Common myeloid progenitor, CD34-positive (primary cell): ENCODE measurements around the gene TEX11.
A peak's percentile ranks its signal among the peaks of the same experiment; 100 is the strongest.
"Not testable (repeated sequence)": the region's sequence is repeated elsewhere in the genome, so short reads cannot be mapped to it uniquely, and the experiment has no call there.

Source experiments
- CTCF ChIA-PET: fragments of 350-600 bp; sonication (Branson Sonifier 250); formaldehyde crosslinking; loops from one replicate; lab custom pipeline; 2021; ENCODE audit warnings: antibody characterized with exemption; lab: Charles Lee
- POLR2A ChIA-PET: fragments of 350-600 bp; sonication (Branson Sonifier 250); formaldehyde crosslinking; loops from one replicate; lab custom pipeline; 2021; ENCODE audit warnings: antibody characterized with exemption; lab: Charles Lee
- DNase-seq, 3 donors: peaks; one replicate each; pipeline versions ENCODE4 v3.0.0 to v3.0.0-alpha.2; 2013
- H3K27ac ChIP-seq, 2 experiments: 1 replicate in 1 of 2; 2 replicates in 1 of 2; pipeline ENCODE4 v1.7.0; 2013; ENCODE audit warnings: inconsistent platforms in 2 of 2, low read length in 2 of 2, mild to moderate bottlenecking in 2 of 2, low read depth in 1 of 2, moderate library complexity in 1 of 2; ENCODE audit not compliant: severe bottlenecking in 2 of 2, insufficient read depth in 1 of 2, poor library complexity in 1 of 2
- H3K27me3 ChIP-seq, 5 experiments: replicated peaks in 2 of 5; 1 replicate in 3 of 5; 2 replicates in 2 of 5; pipeline versions ENCODE4 v1.6.1 to v1.7.0; 2013; ENCODE audit warnings: low read length in 4 of 5, mild to moderate bottlenecking in 2 of 5, moderate library complexity in 2 of 5, inconsistent platforms in 1 of 5; ENCODE audit not compliant: insufficient read depth in 5 of 5, control insufficient read depth in 4 of 5
- H3K36me3 ChIP-seq, 4 experiments: 1 replicate in 2 of 4; 2 replicates in 2 of 4; pipeline versions ENCODE4 v1.6.1 to v1.7.0; 2013; ENCODE audit warnings: low read length in 3 of 4, control low read depth in 1 of 4, mild to moderate bottlenecking in 1 of 4; ENCODE audit not compliant: control insufficient read depth in 4 of 4, insufficient read depth in 4 of 4
- H3K4me1 ChIP-seq, 4 experiments: 1 replicate in 3 of 4; 2 replicates in 1 of 4; pipeline versions ENCODE4 v1.6.1 to v1.7.1; 2013; ENCODE audit warnings: low read length in 3 of 4, mild to moderate bottlenecking in 3 of 4, control low read depth in 1 of 4, inconsistent platforms in 1 of 4, moderate library complexity in 1 of 4; ENCODE audit not compliant: control insufficient read depth in 4 of 4, insufficient read depth in 4 of 4; ENCODE audit errors: control extremely low read depth in 1 of 4
- H3K4me3 ChIP-seq, 7 experiments: 1 replicate in 4 of 7; 2 replicates in 3 of 7; pipeline versions ENCODE4 v1.5.1 to v1.7.0; 2013; ENCODE audit warnings: mild to moderate bottlenecking in 7 of 7, low read length in 6 of 7, moderate library complexity in 6 of 7, inconsistent platforms in 2 of 7, low read depth in 2 of 7, control low read depth in 1 of 7; ENCODE audit not compliant: insufficient read depth in 4 of 7, control insufficient read depth in 1 of 7; ENCODE audit errors: extremely low read depth in 1 of 7
- H3K9me3 ChIP-seq, 5 experiments: 1 replicate in 4 of 5; 2 replicates in 1 of 5; pipeline versions ENCODE4 v1.6.1 to v1.7.1; 2013; ENCODE audit warnings: low read length in 4 of 5, mild to moderate bottlenecking in 2 of 5, inconsistent platforms in 1 of 5, low read depth in 1 of 5, moderate library complexity in 1 of 5; ENCODE audit not compliant: control insufficient read depth in 4 of 5, insufficient read depth in 2 of 5; ENCODE audit errors: control extremely low read depth in 1 of 5
- WGBS: methylation state at CpG from one replicate; pipeline ENCODE4 v1.1.5; 2013; ENCODE audit not compliant: insufficient coverage; 5-methylcytosine and 5-hydroxymethylcytosine counted together

TEX11 gene

DNA sequence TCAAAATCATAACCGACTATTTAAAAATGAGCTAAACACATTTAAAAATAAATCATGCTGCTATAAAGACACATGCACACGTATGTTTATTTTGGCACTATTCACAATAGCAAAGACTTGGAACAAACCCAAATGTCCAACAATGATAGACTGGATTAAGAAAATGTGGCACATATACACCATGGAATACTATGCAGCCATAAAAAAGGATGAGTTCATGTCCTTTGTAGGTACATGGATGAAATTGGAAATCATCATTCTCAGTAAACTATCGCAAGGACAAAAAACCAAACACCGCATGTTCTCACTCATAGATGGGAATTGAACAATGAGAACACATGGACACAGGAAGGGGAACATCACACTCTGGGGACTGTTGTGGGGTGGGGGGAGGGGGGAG, 251.0 kb downstream of the TEX11 start:
- H3K27ac ChIP-seq, POLR2A ChIA-PET, H3K4me3 ChIP-seq, H3K9me3 ChIP-seq, H3K4me1 ChIP-seq, DNase-seq, CTCF ChIA-PET, H3K36me3 ChIP-seq, H3K27me3 ChIP-seq: not testable (repeated sequence)
- no CpG with 5 or more reads among the region's 4 CpGs for WGBS

DNA sequence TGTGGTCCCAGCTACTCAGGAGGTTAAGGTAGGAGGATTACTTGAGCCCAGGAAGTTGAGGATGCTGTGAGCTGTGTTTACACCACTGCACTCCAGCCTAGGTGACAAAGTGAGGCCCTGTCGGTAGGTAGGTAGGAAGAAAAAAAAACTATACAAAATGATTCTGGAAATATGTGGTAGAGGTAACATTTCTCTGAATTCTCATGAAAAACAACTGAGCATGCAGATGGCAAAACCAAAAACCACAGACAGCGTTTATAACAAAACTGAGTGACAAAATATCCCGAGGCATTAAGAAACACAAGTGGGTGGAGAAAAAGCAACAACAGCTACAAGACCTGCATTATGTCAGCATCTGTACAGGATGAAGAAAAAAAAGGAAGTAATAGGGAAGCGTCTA, 252.2 kb downstream of the TEX11 start:
- 20% methylated on average over 1 of the region's 4 CpGs for WGBS
- POLR2A ChIA-PET, result no interaction called here
- Histone ChIP-seq H3K27ac (no peak overlapping the region), H3K27me3 (no peaks in the 10 kb centered on the region), H3K4me1 (no peaks in the 10 kb centered on the region), H3K4me3 (no peak overlapping the region), H3K9me3 (no peaks in the 10 kb centered on the region), H3K36me3 (no peaks in the 10 kb centered on the region)
- DNase-seq, result peak in 2 of 3 donors; percentile 28 to 35
- CTCF ChIA-PET, result interaction anchor here (0.9 kb wide), 1 partner anchor 8 kb away, joined by 3 read pairs; no protein-coding TSS in a partner anchor

DNA sequence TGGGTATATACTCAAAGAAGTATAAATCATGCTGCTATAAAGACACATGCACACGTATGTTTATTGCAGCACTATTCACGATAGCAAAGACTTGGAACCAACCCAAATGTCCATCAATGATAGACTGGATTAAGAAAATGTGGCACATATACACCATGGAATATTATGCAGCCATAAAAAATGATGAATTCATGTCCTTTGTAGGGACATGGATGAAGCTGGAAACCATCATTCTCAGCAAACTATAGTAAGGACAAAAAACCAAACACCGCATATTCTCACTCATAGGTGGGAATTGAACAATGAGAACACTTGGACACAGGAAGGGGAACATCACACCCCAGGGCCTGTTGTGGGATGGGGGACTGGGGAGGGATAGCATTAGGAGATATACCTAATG, 260.6 kb downstream of the TEX11 start:
- CTCF ChIA-PET, H3K27me3 ChIP-seq, H3K36me3 ChIP-seq, DNase-seq, H3K9me3 ChIP-seq, H3K27ac ChIP-seq, H3K4me3 ChIP-seq, H3K4me1 ChIP-seq, POLR2A ChIA-PET: not testable (repeated sequence)
- WGBS, result no CpG with 5 or more reads among the region's 3 CpGs

DNA sequence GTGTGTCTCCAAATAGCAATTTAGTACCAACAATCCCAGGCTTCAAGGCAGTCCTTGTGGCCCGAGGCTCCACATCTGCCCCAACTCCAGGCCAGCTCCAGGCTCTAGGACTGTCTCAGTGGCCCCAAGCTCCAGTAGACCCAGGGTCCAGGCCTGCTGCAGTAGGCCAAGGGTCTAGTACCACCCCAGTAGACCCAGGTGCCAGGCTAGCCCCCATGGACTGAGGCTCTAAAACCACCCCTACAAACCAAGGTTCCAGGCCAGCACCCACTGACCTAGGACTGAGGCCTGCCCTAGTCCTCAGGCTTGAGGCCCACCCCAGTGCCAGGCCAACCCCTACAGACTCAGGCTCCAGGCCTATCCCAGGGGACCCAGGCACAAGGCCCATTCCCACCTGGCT, 272.3 kb downstream of the TEX11 start:
- no peak overlapping the region for H3K27ac ChIP-seq
- H3K4me3 ChIP-seq, result no peak overlapping the region
- ChIA-PET POLR2A (no interaction called here), CTCF (no interaction called here)
- DNase-seq, result no peak
- H3K4me1 ChIP-seq, result no peaks in the 10 kb centered on the region
- no peaks in the 10 kb centered on the region for H3K27me3 ChIP-seq
- H3K36me3 ChIP-seq, result no peaks in the 10 kb centered on the region
- 73% methylated on average over 1 of the region's 1 CpG for WGBS
- peaks cover 0 to 7% (median 0%) of the 10 kb centered on the region in 5 experiments for H3K9me3 ChIP-seq

DNA sequence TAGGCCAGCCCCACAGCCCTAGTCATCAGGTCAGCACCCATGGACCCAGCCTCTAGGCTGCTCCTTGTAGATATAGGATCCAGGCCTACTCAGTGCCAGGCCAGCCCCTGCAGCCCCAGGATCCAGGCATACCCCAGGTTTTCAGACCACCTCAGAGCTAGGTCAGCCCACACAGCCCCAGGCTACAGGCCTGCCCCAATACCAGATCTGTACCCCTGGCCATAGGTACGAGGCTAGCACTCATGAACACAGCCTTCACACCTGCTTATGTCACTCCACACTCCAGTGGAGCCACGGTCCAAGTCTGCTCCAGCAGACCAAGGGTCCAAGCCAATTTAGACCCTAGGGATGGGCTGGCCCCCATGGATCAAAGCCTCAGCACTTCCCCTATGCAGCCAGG, 272.8 kb downstream of the TEX11 start:
- Histone ChIP-seq H3K4me3 (no peak overlapping the region), H3K36me3 (no peaks in the 10 kb centered on the region), H3K4me1 (no peaks in the 10 kb centered on the region), H3K27me3 (no peaks in the 10 kb centered on the region), H3K27ac (no peak overlapping the region), H3K9me3 (peaks cover 0 to 7% (median 0%) of the 10 kb centered on the region in 5 experiments)
- WGBS, result 93% methylated on average over 2 of the region's 2 CpGs
- no peak for DNase-seq
- CTCF ChIA-PET, result no interaction called here
- POLR2A ChIA-PET, result no interaction called here

DNA sequence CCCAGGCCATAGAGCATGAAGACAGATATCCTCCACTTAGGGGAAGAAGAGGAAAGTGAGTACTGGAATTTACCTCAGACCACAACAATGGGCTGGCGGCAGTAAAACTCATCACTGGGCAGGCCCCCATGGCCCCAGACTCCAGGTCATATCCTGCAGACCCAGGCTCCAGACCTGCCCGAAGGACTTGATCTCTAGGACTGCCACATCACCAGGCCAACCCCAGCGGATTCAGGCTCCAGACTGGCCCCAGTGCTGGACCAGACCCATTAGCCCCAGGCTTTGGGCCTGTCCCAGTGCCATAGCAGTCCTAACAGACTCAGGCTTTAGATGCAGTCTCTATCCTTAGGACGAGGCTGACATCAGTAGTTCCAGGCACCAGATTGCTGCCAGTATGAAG, 273.3 kb downstream of the TEX11 start:
- no peak overlapping the region for H3K27ac ChIP-seq
- no peak for DNase-seq
- 68% methylated on average over 3 of the region's 4 CpGs for WGBS
- POLR2A ChIA-PET, result no interaction called here
- H3K4me1 ChIP-seq, result no peaks in the 10 kb centered on the region
- H3K36me3 ChIP-seq, result no peaks in the 10 kb centered on the region
- CTCF ChIA-PET, result no interaction called here
- no peak overlapping the region for H3K4me3 ChIP-seq
- peaks cover 0 to 7% (median 0%) of the 10 kb centered on the region in 5 experiments for H3K9me3 ChIP-seq
- H3K27me3 ChIP-seq, result no peaks in the 10 kb centered on the region

GRCh38 chrX:70621743-70622142, 286.8 kb downstream of the TEX11 start:
- Histone ChIP-seq H3K27ac (no peak overlapping the region), H3K4me3 (no peak overlapping the region), H3K4me1 (no peaks in the 10 kb centered on the region), H3K27me3 (peaks cover 0 to 2% (median 0%) of the 10 kb centered on the region in 5 experiments), H3K9me3 (no peaks in the 10 kb centered on the region), H3K36me3 (no peaks in the 10 kb centered on the region)
- DNase-seq, result no peak
- ChIA-PET CTCF (no interaction called here), POLR2A (no interaction called here)
- no CpG with 5 or more reads among the region's 1 CpG for WGBS
